NCI-H128 (cell line): ENCODE measurements around the gene TRPT1.

Source experiments
- DNase-seq: peaks from one replicate; lab custom pipeline; 2025; ENCODE audit not compliant: unreplicated experiment; lab: John Stamatoyannopoulos, UW

The TRPT1 gene

DNA sequence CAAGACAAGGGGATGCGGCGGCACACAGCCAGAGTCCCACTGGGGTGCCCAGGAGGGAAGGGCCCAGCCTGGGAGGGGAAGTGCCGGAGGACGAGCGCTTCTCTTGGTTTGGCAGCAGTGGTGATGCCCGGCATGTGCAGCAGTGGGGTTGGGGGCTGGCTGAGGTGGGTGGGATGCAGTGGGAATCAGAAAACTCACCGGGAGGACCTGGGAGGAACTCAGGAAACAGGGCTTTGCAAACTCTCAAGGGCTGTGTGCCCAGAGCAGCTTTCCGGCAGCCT is 16.5 kb downstream of the TRPT1 start:
- DNase-seq: no peak

GRCh38 chr11:64208796-64209562 is 17.0 kb downstream of the TRPT1 start:
- no peak for DNase-seq

GRCh38 chr11:64208086-64208795 is 17.7 kb downstream of the TRPT1 start:
- DNase-seq: no peak

GRCh38 chr11:64207256-64208085 is 18.5 kb downstream of the TRPT1 start:
- DNase-seq: no peak

DNA sequence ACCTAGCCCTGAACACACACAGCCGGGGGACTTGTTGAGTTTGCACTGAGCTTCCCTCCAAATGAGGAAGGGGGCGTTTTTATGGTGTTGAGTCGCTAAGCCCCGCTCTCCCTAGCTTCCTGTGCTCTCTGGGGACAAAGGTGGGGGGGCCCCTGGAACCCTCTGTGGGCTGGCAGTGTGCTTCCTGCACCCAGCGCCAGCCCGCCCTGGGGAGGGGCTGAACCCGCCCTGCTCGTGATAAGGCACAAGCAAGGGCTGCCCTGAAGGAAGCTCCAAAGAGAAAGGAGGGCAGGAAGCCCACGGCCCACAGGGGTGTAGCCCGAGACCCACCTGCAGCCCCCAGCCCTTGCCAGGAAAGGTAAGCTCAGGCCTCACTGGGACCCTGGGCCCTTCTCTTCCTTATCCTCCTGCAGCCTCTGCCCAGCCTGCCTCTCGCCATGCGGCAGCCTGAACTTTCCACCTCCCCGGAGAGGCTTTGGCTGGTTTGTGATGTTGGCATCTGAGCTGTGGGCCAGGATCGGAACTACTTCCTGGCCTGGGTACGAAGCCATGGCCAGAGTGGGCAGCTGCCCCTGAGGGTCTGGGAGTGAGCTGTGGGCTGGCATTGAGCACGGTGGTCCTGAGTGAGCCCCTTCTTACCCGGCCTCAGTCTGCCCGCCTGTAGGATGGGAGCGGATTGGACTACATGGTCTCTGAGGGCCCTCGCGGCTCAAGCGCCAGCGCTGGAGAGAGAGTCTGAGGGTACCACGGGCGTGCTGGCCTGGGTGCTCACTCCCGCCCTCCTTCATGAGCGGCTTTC is 19.3 kb downstream of the TRPT1 start, which contains the start of gene FERMT3:
Gene FERMT3, plus strand, starts transcription at position 265 of the 799 bp plus-strand sequence. CDS start 644 bp downstream, outside the sequence.
- DNase-seq: no peak

DNA sequence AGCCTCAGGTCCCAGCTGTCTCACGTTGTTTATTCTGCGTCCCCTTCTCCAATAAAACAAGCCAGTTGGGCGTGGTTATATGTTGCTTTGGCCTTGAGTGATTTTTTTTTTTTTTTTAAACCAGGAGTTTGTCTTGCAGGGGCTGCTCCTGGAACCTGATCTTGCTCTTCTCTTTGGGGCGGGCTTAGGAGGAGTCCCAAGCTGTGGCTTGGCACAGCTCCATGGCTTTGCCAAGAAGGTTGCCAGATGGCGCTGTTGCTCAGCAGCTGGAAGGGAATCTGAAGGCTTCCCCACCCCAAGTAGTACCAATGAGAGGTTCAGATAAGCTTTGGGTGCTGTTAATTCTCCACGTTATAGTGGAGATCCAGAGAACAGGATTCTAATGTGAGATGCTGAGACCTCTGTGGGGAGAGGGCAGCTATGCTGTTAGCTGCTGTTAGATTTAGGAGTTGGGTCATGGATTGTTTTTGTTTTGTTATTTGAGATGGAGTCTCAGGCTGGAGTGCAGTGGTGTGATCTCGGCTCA is 21.5 kb downstream of the TRPT1 start:
- peak; percentile 93 for DNase-seq

GRCh38 chr11:64204080-64204440 is 21.9 kb downstream of the TRPT1 start:
- no peak for DNase-seq

- DNase-seq: no peak
These were observed 22.4 kb downstream of the TRPT1 start for GRCh38 chr11:64203421-64204079.

DNA sequence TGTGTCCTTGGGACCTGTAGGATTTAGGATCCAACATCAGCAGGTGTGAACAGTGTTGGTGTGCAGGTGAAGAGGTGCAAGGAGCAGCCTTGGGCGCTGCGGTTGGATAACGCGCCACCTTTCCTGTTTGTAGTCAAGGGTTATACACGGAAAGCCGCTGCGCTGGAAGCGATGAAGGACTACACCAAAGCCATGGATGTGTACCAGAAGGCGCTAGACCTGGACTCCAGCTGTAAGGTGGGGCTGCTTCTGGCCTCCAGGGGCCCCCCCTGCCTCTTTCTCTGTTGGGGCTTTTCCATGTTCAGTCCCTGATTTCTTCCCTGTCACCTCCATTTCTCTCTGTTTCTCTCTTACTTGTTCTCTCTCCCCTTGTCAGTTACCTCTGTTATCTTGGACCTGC is 23.0 kb downstream of the TRPT1 start:
- no peak for DNase-seq

- DNase-seq: no peak
These were observed 24.4 kb downstream of the TRPT1 start for GRCh38 chr11:64201543-64201942.

DNA sequence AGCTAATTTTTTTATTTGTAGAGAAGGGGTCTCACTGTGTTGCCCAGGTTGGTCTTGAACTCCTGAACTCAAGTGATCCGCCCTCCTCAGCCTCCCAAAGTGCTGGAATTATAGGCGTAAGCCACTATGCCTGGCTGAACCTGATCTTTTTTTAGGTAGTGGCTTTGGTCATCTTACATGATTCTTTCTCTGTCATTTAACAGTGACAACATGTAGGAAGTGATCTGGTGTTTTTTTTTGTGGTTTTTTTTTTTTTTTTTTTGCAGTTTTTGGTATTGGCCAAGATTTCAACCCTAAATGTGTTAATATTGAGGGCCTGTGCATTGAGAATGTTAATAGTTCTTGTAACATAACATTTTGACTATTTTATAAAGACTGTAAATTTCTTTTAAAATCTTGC is 27.5 kb downstream of the TRPT1 start:
- no peak for DNase-seq

- no peak for DNase-seq
These were observed 29.4 kb downstream of the TRPT1 start for GRCh38 chr11:64196626-64197025.

DNA sequence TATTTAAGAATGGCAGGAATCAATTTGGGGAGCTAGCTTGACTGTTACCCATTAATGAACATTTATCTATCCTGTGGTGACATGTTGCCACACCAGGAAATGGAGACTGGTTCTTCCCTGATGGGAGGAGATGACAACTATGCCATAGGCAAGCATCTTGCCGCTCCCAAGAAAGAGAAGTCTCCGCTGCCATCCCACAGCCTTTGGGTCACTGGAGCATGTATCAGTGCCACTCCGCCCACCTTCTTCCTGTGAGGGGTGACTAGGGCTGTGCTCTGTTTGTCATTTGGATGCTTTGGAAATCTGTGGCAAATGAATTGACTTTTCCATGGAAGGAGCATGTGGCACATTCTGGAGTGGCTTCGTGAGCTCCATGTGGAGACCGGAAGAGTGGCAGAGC is 33.6 kb downstream of the TRPT1 start:
- no peak for DNase-seq

- DNase-seq: no peak
These were observed 39.4 kb downstream of the TRPT1 start for GRCh38 chr11:64186492-64187165.

DNA sequence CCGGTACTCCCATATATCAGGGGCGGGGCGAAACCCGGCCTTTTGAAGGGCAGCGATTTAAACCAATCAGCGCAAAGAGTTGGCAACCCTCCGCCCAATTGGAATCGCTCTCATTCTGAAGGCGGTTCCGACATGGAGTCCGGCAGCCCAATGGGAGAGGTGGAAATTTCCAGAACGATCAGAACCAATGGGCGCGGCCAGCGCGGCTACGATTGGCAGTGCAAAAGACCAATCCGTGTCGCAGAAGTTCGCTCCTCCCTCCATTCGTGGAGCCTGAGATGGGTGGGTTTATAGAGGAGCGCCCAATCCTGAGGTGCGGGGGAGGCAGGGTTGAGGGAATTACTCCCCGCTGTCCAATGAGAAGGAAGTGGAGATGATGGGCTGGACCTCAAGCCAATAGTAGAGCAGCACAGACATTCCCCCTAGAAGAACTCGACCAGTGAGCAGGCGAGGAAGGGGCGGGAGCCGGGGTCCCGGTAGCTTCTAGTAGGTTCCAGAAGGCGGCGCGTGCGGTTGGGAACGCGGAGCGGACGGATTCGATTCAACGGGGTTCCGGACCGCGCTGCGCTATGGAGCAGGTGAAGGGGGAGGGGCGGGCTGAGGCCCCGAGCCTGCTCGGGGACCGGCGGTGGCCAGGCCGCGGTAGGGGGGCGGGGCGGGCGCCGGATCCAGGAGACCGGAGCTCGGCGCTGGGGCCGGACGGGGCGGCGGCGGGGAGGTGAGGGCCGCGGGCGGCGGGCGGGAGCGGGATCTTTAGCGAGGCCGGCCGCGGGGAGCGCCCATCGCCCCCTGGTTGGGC is 40.1 kb downstream of the TRPT1 start, which contains the start of gene STIP1:
Gene STIP1, plus strand, starts transcription at position 479 of the 799 bp plus-strand sequence. Its CDS starts 91 bp downstream, at position 570.
- DNase-seq: peak; percentile 100

- DNase-seq: no peak
These were observed 40.8 kb downstream of the TRPT1 start for GRCh38 chr11:64185175-64185692.

DNA sequence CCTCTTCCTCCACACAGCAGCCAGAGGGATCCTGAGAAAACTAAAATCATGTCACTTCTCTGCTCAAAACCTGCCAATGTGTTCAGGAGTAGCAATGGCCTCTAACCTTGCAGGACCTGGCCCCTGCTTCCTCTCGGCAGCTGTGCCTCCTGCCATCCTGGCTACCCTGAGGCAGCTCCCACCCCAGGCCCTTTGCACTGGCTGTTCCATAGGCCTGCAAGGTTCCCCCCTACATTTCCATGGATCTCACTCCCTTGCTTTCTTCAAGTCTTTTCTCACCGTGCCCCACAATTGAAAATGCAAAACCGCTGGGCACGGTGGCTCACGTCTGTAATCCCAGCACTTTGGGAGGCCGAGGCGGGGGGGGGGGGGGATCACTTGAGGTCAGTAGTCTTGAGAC is 42.1 kb downstream of the TRPT1 start:
- DNase-seq: no peak
